Neural progenitor cell (in vitro differentiated cells): ENCODE measurements around the gene ARHGEF11. TPM values are rescaled to one million over a fixed set of nuclear protein-coding genes. Genes with fewer than 3 reads are reported as not detected.
A peak's percentile ranks its signal among the peaks of the same experiment; 100 is the strongest.

Experiments used
- DNase-seq: peaks from one replicate; pipeline ENCODE4 v3.0.0-alpha.2; 2016; ENCODE audit warnings: low spot score
- H2AFZ ChIP-seq: fragments of 200-600 bp; sonication (generic); replicated peaks from 2 replicates; pipeline ENCODE4 v1.6.1; 2016; ENCODE audit warnings: antibody characterized with exemption
- H3F3A ChIP-seq: fragments of 200-600 bp; sonication (generic); 2 replicates; pipeline ENCODE4 v1.6.1; 2016; ENCODE audit warnings: antibody characterized with exemption, low read depth
- H3K27ac ChIP-seq: fragments of 200-600 bp; sonication (generic); 2 replicates; pipeline ENCODE4 v1.5.1; 2016; ENCODE audit warnings: mild to moderate bottlenecking
- H3K27me3 ChIP-seq: fragments of 200-600 bp; sonication (generic); 2 replicates; pipeline ENCODE4 v1.6.1; 2016; ENCODE audit warnings: mild to moderate bottlenecking, moderate library complexity
- H3K36me3 ChIP-seq: fragments of 200-600 bp; sonication (generic); 2 replicates; pipeline ENCODE4 v1.5.1; 2016
- H3K4me1 ChIP-seq: fragments of 200-600 bp; sonication (generic); 2 replicates; pipeline ENCODE4 v1.6.1; 2016; ENCODE audit warnings: mixed run types
- H3K4me2 ChIP-seq: fragments of 200-600 bp; sonication (generic); 2 replicates; pipeline ENCODE4 v1.6.1; 2016
- H3K4me3 ChIP-seq: fragments of 200-600 bp; sonication (generic); 2 replicates; pipeline ENCODE4 v1.5.1; 2016
- H3K79me2 ChIP-seq: fragments of 200-600 bp; sonication (generic); 2 replicates; pipeline ENCODE4 v1.6.1; 2016; ENCODE audit warnings: low read depth
- H3K9ac ChIP-seq: fragments of 200-600 bp; sonication (generic); 2 replicates; pipeline ENCODE4 v1.6.1; 2016
- H3K9me3 ChIP-seq: fragments of 200-600 bp; sonication (generic); 2 replicates; pipeline ENCODE4 v1.5.1; 2016; ENCODE audit warnings: low read depth
- H4K20me1 ChIP-seq: fragments of 200-600 bp; sonication (generic); 2 replicates; pipeline ENCODE4 v1.6.1; 2016; ENCODE audit warnings: low read depth
- H3K27ac Mint-ChIP-seq: 3 replicates; pipeline ENCODE4 v1.8.0; 2021; ENCODE audit warnings: mixed read lengths
- H3K27me3 Mint-ChIP-seq: 2 replicates; pipeline ENCODE4 v1.8.0; 2022; ENCODE audit warnings: low read depth, mild to moderate bottlenecking, inconsistent platforms, moderate library complexity, mixed read lengths; ENCODE audit not compliant: insufficient read depth
- H3K36me3 Mint-ChIP-seq: 3 replicates; pipeline ENCODE4 v1.8.0; 2021; ENCODE audit warnings: mixed read lengths
- H3K4me1 Mint-ChIP-seq: 3 replicates; pipeline ENCODE4 v1.8.0; 2021; ENCODE audit warnings: mixed read lengths
- H3K4me3 Mint-ChIP-seq: 3 replicates; pipeline ENCODE4 v1.8.0; 2021; ENCODE audit warnings: mild to moderate bottlenecking, moderate library complexity, mixed read lengths
- H3K9me3 Mint-ChIP-seq: 3 replicates; pipeline ENCODE4 v1.8.0; 2020; ENCODE audit warnings: mixed read lengths
- CTCF ChIP-seq: fragments of 200-600 bp; sonication (generic); IDR thresholded peaks from 2 replicates; pipeline ENCODE4 v1.5.1; 2017; ENCODE audit warnings: antibody characterized with exemption, mild to moderate bottlenecking
- EZH2 ChIP-seq: fragments of 200-600 bp; sonication (generic); IDR thresholded peaks from 2 replicates; pipeline ENCODE4 v1.6.1; 2017; ENCODE audit warnings: antibody characterized with exemption, mild to moderate bottlenecking, moderate library complexity
- EZH2phosphoT487 ChIP-seq: fragments of 200-600 bp; sonication (generic); IDR thresholded peaks from 2 replicates; pipeline ENCODE4 v1.6.1; 2017; ENCODE audit warnings: antibody characterized with exemption
- total RNA-seq: library from RNA; depleted of rRNA; stranded (reverse); fragments of >200 nt; gene quantifications from 2 replicates; pipeline ENCODE4 v1.2.3, GENCODE V29; 2015; ENCODE audit warnings: low replicate concordance

ARHGEF11 gene
- total RNA-seq, 1 donor from 2014 or later: 31.9 TPM

GRCh38 chr1:156908541-156908940, 137.0 kb downstream of the ARHGEF11 start:
- no peak for DNase-seq
- no peak overlapping the region for H2AFZ ChIP-seq
- H3K27me3 ChIP-seq: peaks cover 29% of the 10 kb centered on the region
- H3K27ac ChIP-seq: no peak overlapping the region
- H3K79me2 ChIP-seq: no peaks in the 10 kb centered on the region
- H3K9me3 ChIP-seq: no peaks in the 10 kb centered on the region
- H3K4me1 Mint-ChIP-seq: peaks cover 2% of the 10 kb centered on the region
- no peak for TF ChIP-seq CTCF
- TF ChIP-seq EZH2phosphoT487: no peak
- TF ChIP-seq EZH2: no peak
- peak overlapping the region; percentile 62 for H3K27ac Mint-ChIP-seq
- no peaks in the 10 kb centered on the region for H3K36me3 ChIP-seq
- peaks cover 8% of the 10 kb centered on the region for H3K27me3 Mint-ChIP-seq
- no peaks in the 10 kb centered on the region for H3K9me3 Mint-ChIP-seq
- H3K9ac ChIP-seq: no peak overlapping the region
- H3K4me1 ChIP-seq: peaks cover 4% of the 10 kb centered on the region
- no peak overlapping the region for H3K4me3 Mint-ChIP-seq
- H3K4me3 ChIP-seq: no peak overlapping the region
- H3K36me3 Mint-ChIP-seq: no peaks in the 10 kb centered on the region
- no peaks in the 10 kb centered on the region for H3F3A ChIP-seq
- no peak overlapping the region for H3K4me2 ChIP-seq
- no peaks in the 10 kb centered on the region for H4K20me1 ChIP-seq

- no peaks in the 10 kb centered on the region for H3K36me3 Mint-ChIP-seq
- H3K9me3 ChIP-seq: no peaks in the 10 kb centered on the region
- H3K9ac ChIP-seq: no peak overlapping the region
- no peak overlapping the region for H2AFZ ChIP-seq
- H3K4me1 Mint-ChIP-seq: peaks cover 7% of the 10 kb centered on the region
- peaks cover 8% of the 10 kb centered on the region for H3K27me3 Mint-ChIP-seq
- no peaks in the 10 kb centered on the region for H4K20me1 ChIP-seq
- no peak for TF ChIP-seq EZH2
- TF ChIP-seq EZH2phosphoT487: no peak
- no peak for TF ChIP-seq CTCF
- H3F3A ChIP-seq: no peaks in the 10 kb centered on the region
- H3K4me3 Mint-ChIP-seq: no peak overlapping the region
- no peaks in the 10 kb centered on the region for H3K9me3 Mint-ChIP-seq
- H3K79me2 ChIP-seq: no peaks in the 10 kb centered on the region
- H3K27ac ChIP-seq: no peak overlapping the region
- no peaks in the 10 kb centered on the region for H3K36me3 ChIP-seq
- no peak overlapping the region for H3K4me3 ChIP-seq
- no peaks in the 10 kb centered on the region for H3K4me1 ChIP-seq
- peaks cover 10% of the 10 kb centered on the region for H3K27me3 ChIP-seq
- no peak overlapping the region for H3K4me2 ChIP-seq
- no peak overlapping the region for H3K27ac Mint-ChIP-seq
- no peak for DNase-seq
Measured at GRCh38 chr1:156906206-156906906, 139.2 kb downstream of the ARHGEF11 start.

- Histone ChIP-seq H4K20me1 (no peaks in the 10 kb centered on the region), H2AFZ (no peak overlapping the region), H3K36me3 (no peaks in the 10 kb centered on the region), H3K27me3 (peaks cover 3% of the 10 kb centered on the region), H3K9me3 (no peaks in the 10 kb centered on the region), H3K27ac (no peak overlapping the region), H3K4me1 (no peaks in the 10 kb centered on the region), H3K79me2 (no peaks in the 10 kb centered on the region), H3F3A (no peaks in the 10 kb centered on the region), H3K9ac (no peak overlapping the region), H3K4me2 (no peak overlapping the region), H3K4me3 (no peak overlapping the region)
- Mint-ChIP-seq H3K36me3 (no peaks in the 10 kb centered on the region), H3K27ac (no peak overlapping the region), H3K4me3 (no peak overlapping the region), H3K9me3 (no peaks in the 10 kb centered on the region), H3K4me1 (peaks cover 6% of the 10 kb centered on the region), H3K27me3 (peaks cover 8% of the 10 kb centered on the region)
- TF ChIP-seq CTCF: no peak
- no peak for TF ChIP-seq EZH2phosphoT487
- TF ChIP-seq EZH2: no peak
- DNase-seq: no peak
Measured at GRCh38 chr1:156905651-156906050, 139.9 kb downstream of the ARHGEF11 start.
